Vagina (tissue), 2 donors: ENCODE results near the gene PHKA2.

Experiments
- CTCF ChIP-seq, 3 experiments: fragments of 450-650 bp in 2 of 3; fragments of 200-600 bp in 1 of 3; sonication (generic) in 1 of 3; IDR thresholded peaks; one replicate each; pipeline ENCODE4 v1.5.1; 2017 to 2019; ENCODE audit warnings: antibody characterized with exemption in 3 of 3, mild to moderate bottlenecking in 2 of 3, moderate library complexity in 2 of 3
- POLR2AphosphoS5 ChIP-seq, 2 donors: sonication (generic); formaldehyde crosslinking; IDR thresholded peaks; one replicate each; pipeline ENCODE4 v1.9.0; 2017; ENCODE audit warnings: antibody characterized with exemption in 2 of 2, mild to moderate bottlenecking in 2 of 2, low read depth in 1 of 2; ENCODE audit not compliant: insufficient read depth in 1 of 2

- TF ChIP-seq CTCF (IDR thresholded peaks at IDR 0.05) (no peak), POLR2AphosphoS5 (IDR thresholded peaks at IDR 0.05; ENCODE audit: insufficient read depth in 1 of 2, low read depth in 1 of 2) (peak in 1 of 2 donors; percentile 8)
Observed at GRCh38 chrX:18887177-18887824, 96.6 kb downstream of the PHKA2 start.
